HepG2 (cell line): ENCODE results near the gene MALRD1. TPM values are rescaled to one million over a fixed set of nuclear protein-coding genes. Genes with fewer than 3 reads are reported as not detected.

ENCODE experiments used
- ATAC-seq: fragments of 200-7000 bp; cut with Tn5 transposase; 3 replicates; pipeline ENCODE4 v1.9.1; 2020; ENCODE audit warnings: mild to moderate bottlenecking, moderate library complexity
- BruUV-seq: library from RNA; stranded (reverse); fragments of 400-500 nt; replicated peaks from 2 replicates; lab custom pipeline; 2021; lab: Mats Ljungman, UMichigan
- CTCF ChIA-PET: fragments of 300-600 bp; formaldehyde crosslinking; extraction: SDS; loops from one replicate; lab custom pipeline; 2021; ENCODE audit warnings: low total read pairs, inconsistent platforms, low intra/inter-chr PET ratio; lab: Yijun Ruan, JAX
- POLR2A ChIA-PET: fragments of 350-600 bp; sonication (Branson Sonifier 250); formaldehyde crosslinking; loops from one replicate; lab custom pipeline; 2020; ENCODE audit warnings: antibody characterized with exemption, inconsistent platforms; lab: Yijun Ruan, JAX
- DNase-seq: peaks from one replicate; pipeline ENCODE4 v3.0.0-alpha.2; 2015; ENCODE audit warnings: low spot score
- FAIRE-seq: peaks from 3 replicates; lab custom pipeline; 2011; peaks lifted over from hg19 to GRCh38; lab: Jason Lieb, UNC
- H2AFZ ChIP-seq: one replicate; pipeline ENCODE4 v1.6.1; 2011; ENCODE audit warnings: low read length, inconsistent platforms
- H3K27ac ChIP-seq: fragments of 300-600 bp; 3 replicates; pipeline ENCODE4 v1.8.0; 2011; ENCODE audit warnings: mixed run types, mild to moderate bottlenecking, mixed read lengths, low read length, inconsistent platforms; ENCODE audit not compliant: insufficient read depth; ENCODE audit errors: extremely low read length
- H3K27me3 ChIP-seq, 2 experiments: fragments of 200-600 bp in 1 of 2; 2 replicates in 1 of 2; 3 replicates in 1 of 2; pipeline versions ENCODE4 v1.6.0 to v1.8.0; 2011; ENCODE audit warnings: low read length in 2 of 2, mild to moderate bottlenecking in 2 of 2, moderate library complexity in 2 of 2, inconsistent platforms in 1 of 2; ENCODE audit not compliant: insufficient read depth in 2 of 2, control insufficient read depth in 1 of 2
- H3K36me3 ChIP-seq, 2 experiments: fragments of 200-600 bp in 1 of 2; replicated peaks in 1 of 2; 2 replicates in 1 of 2; 3 replicates in 1 of 2; pipeline versions ENCODE4 v1.5.1 to v1.8.0; 2011; ENCODE audit warnings: low read length in 2 of 2, inconsistent platforms in 1 of 2; ENCODE audit not compliant: insufficient read depth in 2 of 2, control insufficient read depth in 1 of 2
- H3K4me1 ChIP-seq: 2 replicates; pipeline ENCODE4 v1.5.1; 2012; ENCODE audit warnings: low read length, inconsistent platforms; ENCODE audit not compliant: insufficient read depth
- H3K4me2 ChIP-seq: 2 replicates; pipeline ENCODE4 v1.6.0; 2011; ENCODE audit warnings: low read depth, low read length, inconsistent platforms
- H3K4me3 ChIP-seq, 3 experiments: fragments of 200-600 bp in 1 of 3; sonication (generic), shearing (Covaris generic) in 1 of 3; replicated peaks in 1 of 3; 2 replicates each; pipeline ENCODE4 v1.5.1; 2011 to 2016; ENCODE audit warnings: low read length in 3 of 3, inconsistent platforms in 2 of 3, low read depth in 2 of 3, mild to moderate bottlenecking in 2 of 3, control low read depth in 1 of 3, mixed read lengths in 1 of 3; ENCODE audit not compliant: insufficient read depth in 1 of 3
- H3K79me2 ChIP-seq: one replicate; pipeline ENCODE4 v1.6.1; 2011; ENCODE audit warnings: low read length, inconsistent platforms; ENCODE audit not compliant: insufficient read depth
- H3K9ac ChIP-seq: 2 replicates; pipeline ENCODE4 v1.6.0; 2011; ENCODE audit warnings: mild to moderate bottlenecking, low read depth, low read length, inconsistent platforms; ENCODE audit not compliant: insufficient read depth
- H3K9me3 ChIP-seq: 2 replicates; pipeline ENCODE4 v1.5.1; 2012; ENCODE audit warnings: mild to moderate bottlenecking, low read length
- H4K20me1 ChIP-seq: 2 replicates; pipeline ENCODE4 v1.6.0; 2011; ENCODE audit warnings: inconsistent platforms, mild to moderate bottlenecking, low read length, moderate library complexity; ENCODE audit not compliant: insufficient read depth
- CENPT ChIP-seq: sonication (generic); formaldehyde crosslinking; IDR thresholded peaks from 2 replicates; pipeline ENCODE4 v1.8.0; 2022; ENCODE audit warnings: low read depth, mild to moderate bottlenecking, moderate library complexity, missing genetic modification reagents
- KLF11 ChIP-seq: IDR thresholded peaks from 2 replicates; pipeline ENCODE4 v1.6.1; 2016; ENCODE audit warnings: missing compliant biosample characterization
- KMT2B ChIP-seq: IDR thresholded peaks from 2 replicates; pipeline ENCODE4 v1.6.1; 2016; ENCODE audit warnings: missing genetic modification reagents, missing compliant biosample characterization
- SP4 ChIP-seq: sonication (generic); formaldehyde crosslinking; IDR thresholded peaks from 2 replicates; pipeline ENCODE4 v1.8.1; 2023; ENCODE audit warnings: mild to moderate bottlenecking, missing genetic modification reagents
- SRSF4 ChIP-seq: fragments of 200-400 bp; formaldehyde crosslinking; IDR thresholded peaks from one replicate; pipeline ENCODE4 v1.6.1; 2018; ENCODE audit warnings: mild to moderate bottlenecking, low read depth, low read length, moderate library complexity; ENCODE audit not compliant: poor library complexity, severe bottlenecking
- ZNF292 ChIP-seq: sonication (generic); formaldehyde crosslinking; IDR thresholded peaks from 2 replicates; pipeline ENCODE4 v1.8.1; 2022; ENCODE audit warnings: mild to moderate bottlenecking, low read depth, missing genetic modification reagents, borderline replicate concordance
- ZNF766 ChIP-seq: sonication (generic); formaldehyde crosslinking; IDR thresholded peaks from 2 replicates; pipeline ENCODE4 v1.5.0; 2020; ENCODE audit warnings: missing genetic modification reagents, borderline replicate concordance
- WGBS: methylation state at CpG from one replicate; pipeline ENCODE4 v1.1.6; 2017; ENCODE audit warnings: low lambda C conversion rate; 5-methylcytosine and 5-hydroxymethylcytosine counted together
- in situ Hi-C: cut with HindIII; loops from 2 replicates; pipeline ENCODE4 v1.10.0; 2017; ENCODE audit warnings: low pct_unique_long_range_greater_than_20kb; ENCODE audit not compliant: extremely low pct_ligation_motif_present
- intact Hi-C: fragments of 100-400 bp; cut with micrococcal nuclease; formaldehyde crosslinking; loops from one replicate; pipeline ENCODE4 v1.10.0; 2022; ENCODE audit not compliant: unreplicated experiment
- polyA plus RNA-seq, 8 experiments: library from polyadenylated mRNA; depleted of rRNA in 3 of 8; stranded (reverse) in 7 of 8; unstranded in 1 of 8; fragments of >200 nt; fragmentation: Illumina TruSeq in 4 of 8; extraction: Trizol in 4 of 8; gene quantifications; 2 replicates each; pipeline versions ENCODE4 v1.2.1 to v1.2.3, GENCODE V29; 2011 to 2016; ENCODE audit warnings: low read depth in 4 of 8, missing spikeins in 1 of 8, mixed read lengths in 1 of 8; ENCODE audit not compliant: insufficient read depth in 1 of 8
- total RNA-seq, 5 experiments: library from RNA; depleted of rRNA; stranded (reverse); fragments of >200 nt; fragmentation: Illumina TruSeq; extraction: Trizol; gene quantifications; 2 replicates each; pipeline ENCODE4 v1.2.3, GENCODE V29; 2016; ENCODE audit warnings: low read depth in 1 of 5
- TF ChIP-seq, protein P1 (sequence below): sonication (generic); formaldehyde crosslinking; IDR thresholded peaks from 2 replicates; pipeline ENCODE4 v1.5.0; 2020; ENCODE audit warnings: missing genetic modification reagents
- TF ChIP-seq, protein P2 (sequence below): sonication (generic); formaldehyde crosslinking; IDR thresholded peaks from 2 replicates; pipeline ENCODE4 v1.5.0; 2020; ENCODE audit warnings: mild to moderate bottlenecking, low read depth, missing genetic modification reagents, borderline replicate concordance
- TF ChIP-seq, protein P3 (sequence below): sonication (generic); formaldehyde crosslinking; IDR thresholded peaks from 2 replicates; pipeline ENCODE4 v1.4.0; 2020; ENCODE audit warnings: mild to moderate bottlenecking, missing genetic modification reagents

MALRD1 gene
- total and polyA plus RNA-seq, 2 of the 13 experiments (the other 11 are each of a cell fraction or from before 2014, with no cell fraction given), result 5.7 to 15.4 TPM

GRCh38 chr10:19431622-19432351 lies 383.2 kb downstream of the MALRD1 start (continued):
- TF ChIP-seq, protein P1, sequence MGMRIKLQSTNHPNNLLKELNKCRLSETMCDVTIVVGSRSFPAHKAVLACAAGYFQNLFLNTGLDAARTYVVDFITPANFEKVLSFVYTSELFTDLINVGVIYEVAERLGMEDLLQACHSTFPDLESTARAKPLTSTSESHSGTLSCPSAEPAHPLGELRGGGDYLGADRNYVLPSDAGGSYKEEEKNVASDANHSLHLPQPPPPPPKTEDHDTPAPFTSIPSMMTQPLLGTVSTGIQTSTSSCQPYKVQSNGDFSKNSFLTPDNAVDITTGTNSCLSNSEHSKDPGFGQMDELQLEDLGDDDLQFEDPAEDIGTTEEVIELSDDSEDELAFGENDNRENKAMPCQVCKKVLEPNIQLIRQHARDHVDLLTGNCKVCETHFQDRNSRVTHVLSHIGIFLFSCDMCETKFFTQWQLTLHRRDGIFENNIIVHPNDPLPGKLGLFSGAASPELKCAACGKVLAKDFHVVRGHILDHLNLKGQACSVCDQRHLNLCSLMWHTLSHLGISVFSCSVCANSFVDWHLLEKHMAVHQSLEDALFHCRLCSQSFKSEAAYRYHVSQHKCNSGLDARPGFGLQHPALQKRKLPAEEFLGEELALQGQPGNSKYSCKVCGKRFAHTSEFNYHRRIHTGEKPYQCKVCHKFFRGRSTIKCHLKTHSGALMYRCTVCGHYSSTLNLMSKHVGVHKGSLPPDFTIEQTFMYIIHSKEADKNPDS (CRISPR knock-in tag), result no peak
- TF ChIP-seq, all 625 proteins: peak for 2

- ChIA-PET POLR2A (no interaction called here), CTCF (no interaction called here)
- no peaks in the 10 kb centered on the region for H4K20me1 ChIP-seq
- WGBS, result 33% methylated on average over 2 of the region's 2 CpGs
- no peak overlapping the region for H3K9ac ChIP-seq
- no peak for DNase-seq
- TF ChIP-seq, protein P2, sequence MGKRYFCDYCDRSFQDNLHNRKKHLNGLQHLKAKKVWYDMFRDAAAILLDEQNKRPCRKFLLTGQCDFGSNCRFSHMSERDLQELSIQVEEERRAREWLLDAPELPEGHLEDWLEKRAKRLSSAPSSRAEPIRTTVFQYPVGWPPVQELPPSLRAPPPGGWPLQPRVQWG (CRISPR knock-in tag), result no peak
- TF ChIP-seq KLF11, result no peak
- no peak for TF ChIP-seq ZNF766
- TF ChIP-seq CENPT (CRISPR knock-in tag), result no peak
- TF ChIP-seq SP4 (CRISPR knock-in tag), result no peak
- TF ChIP-seq, protein P3, sequence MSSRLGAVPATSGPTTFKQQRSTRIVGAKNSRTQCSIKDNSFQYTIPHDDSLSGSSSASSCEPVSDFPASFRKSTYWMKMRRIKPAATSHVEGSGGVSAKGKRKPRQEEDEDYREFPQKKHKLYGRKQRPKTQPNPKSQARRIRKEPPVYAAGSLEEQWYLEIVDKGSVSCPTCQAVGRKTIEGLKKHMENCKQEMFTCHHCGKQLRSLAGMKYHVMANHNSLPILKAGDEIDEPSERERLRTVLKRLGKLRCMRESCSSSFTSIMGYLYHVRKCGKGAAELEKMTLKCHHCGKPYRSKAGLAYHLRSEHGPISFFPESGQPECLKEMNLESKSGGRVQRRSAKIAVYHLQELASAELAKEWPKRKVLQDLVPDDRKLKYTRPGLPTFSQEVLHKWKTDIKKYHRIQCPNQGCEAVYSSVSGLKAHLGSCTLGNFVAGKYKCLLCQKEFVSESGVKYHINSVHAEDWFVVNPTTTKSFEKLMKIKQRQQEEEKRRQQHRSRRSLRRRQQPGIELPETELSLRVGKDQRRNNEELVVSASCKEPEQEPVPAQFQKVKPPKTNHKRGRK (CRISPR knock-in tag), result no peak
- no peak for TF ChIP-seq SRSF4
- TF ChIP-seq ZNF292 (CRISPR knock-in tag), result no peak
- no peak for TF ChIP-seq KMT2B (CRISPR knock-in tag)
- 0 out of 2 replicates have a peak, but pooled peaks cover 4% of the 10 kb centered on the region for H3K9me3 ChIP-seq
- in situ Hi-C loops, result no loop called here
- no peak for FAIRE-seq
- intact Hi-C loops, result no loop called here
- H3K4me3 ChIP-seq, result no peak overlapping the region
- H2AFZ ChIP-seq, result no peak overlapping the region
- no peak overlapping the region for H3K27ac ChIP-seq
- no peaks in the 10 kb centered on the region for H3K4me1 ChIP-seq
- no peak for ATAC-seq
- H3K79me2 ChIP-seq, result no peaks in the 10 kb centered on the region
- H3K4me2 ChIP-seq, result no peak overlapping the region
- H3K36me3 ChIP-seq, result no peaks in the 10 kb centered on the region
- BruUV-seq, result no TSS peak
- H3K27me3 ChIP-seq, result no peaks in the 10 kb centered on the region
Measured at GRCh38 chr10:19449860-19450259, 401.3 kb downstream of the MALRD1 start.
